Skeletal muscle satellite cell (primary cell): ENCODE data around the gene SHROOM3.

ENCODE experiments used
- H3K27me3 ChIP-seq: 2 replicates; pipeline ENCODE4 v1.7.0; 2013; ENCODE audit warnings: low read length; ENCODE audit not compliant: control insufficient read depth, insufficient read depth
- H3K36me3 ChIP-seq: 2 replicates; pipeline ENCODE4 v1.7.0; 2013; ENCODE audit warnings: mild to moderate bottlenecking, control low read depth, low read length; ENCODE audit not compliant: insufficient read depth
- H3K4me1 ChIP-seq: 2 replicates; pipeline ENCODE4 v1.7.0; 2013; ENCODE audit warnings: low read length; ENCODE audit not compliant: control insufficient read depth, insufficient read depth
- H3K4me2 ChIP-seq: 2 replicates; pipeline ENCODE4 v1.7.0; 2013; ENCODE audit warnings: mild to moderate bottlenecking, low read length
- H3K4me3 ChIP-seq: 2 replicates; pipeline ENCODE4 v1.7.0; 2013; ENCODE audit warnings: low read length
- H3K9ac ChIP-seq: 2 replicates; pipeline ENCODE4 v1.7.0; 2013; ENCODE audit warnings: mild to moderate bottlenecking, low read depth, low read length, moderate library complexity
- H3K9me3 ChIP-seq: replicated peaks from 2 replicates; pipeline ENCODE4 v1.7.0; 2013; ENCODE audit warnings: mild to moderate bottlenecking, control low read depth, low read length

Gene SHROOM3

DNA sequence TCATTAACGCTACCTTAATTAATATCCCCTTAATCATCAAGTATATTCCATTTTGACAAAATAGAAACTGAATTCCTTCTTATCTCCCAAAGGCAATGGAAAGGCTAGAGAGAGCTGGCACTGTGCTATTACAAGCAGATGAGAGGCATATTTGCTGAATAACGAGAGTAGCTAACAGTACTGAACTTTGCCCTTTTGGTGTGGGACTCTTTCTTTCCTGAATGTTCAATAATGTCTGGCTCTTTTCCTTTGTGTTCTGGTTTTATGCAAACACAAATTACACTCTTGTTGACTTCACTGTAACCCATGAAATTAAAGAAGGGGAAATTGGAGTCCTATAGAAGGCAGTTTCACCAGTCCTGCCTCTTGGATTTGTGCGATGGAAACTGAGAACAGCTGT is 63.5 kb downstream of the SHROOM3 start:
- Histone ChIP-seq H3K4me1 (no peaks in the 10 kb centered on the region), H3K36me3 (no peaks in the 10 kb centered on the region), H3K9ac (no peak overlapping the region), H3K27me3 (peaks cover 47% of the 10 kb centered on the region), H3K4me3 (no peak overlapping the region), H3K9me3 (no peaks in the 10 kb centered on the region), H3K4me2 (no peak overlapping the region)

DNA sequence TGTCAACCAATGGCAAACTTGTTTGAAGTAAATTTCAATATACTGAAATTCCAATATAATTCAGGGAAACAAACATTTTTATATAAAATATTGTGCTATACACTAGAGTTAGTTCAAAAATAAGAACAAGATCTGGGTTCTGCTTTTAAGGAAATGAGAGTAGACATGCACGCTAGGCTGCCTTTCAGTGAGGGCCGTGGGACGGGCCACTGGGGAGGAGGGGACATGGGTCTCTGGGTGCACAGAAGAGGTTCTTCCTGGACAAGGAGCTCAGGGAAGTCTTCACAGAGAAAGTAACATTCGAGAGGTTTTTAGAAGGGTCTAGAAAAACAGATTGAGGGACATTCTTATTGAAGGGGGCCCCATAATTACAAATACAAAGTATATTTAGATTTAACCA is 64.4 kb downstream of the SHROOM3 start:
- Histone ChIP-seq H3K27me3 (peaks cover 43% of the 10 kb centered on the region), H3K9ac (no peak overlapping the region), H3K4me3 (no peak overlapping the region), H3K9me3 (no peaks in the 10 kb centered on the region), H3K4me2 (no peak overlapping the region), H3K36me3 (no peaks in the 10 kb centered on the region), H3K4me1 (no peaks in the 10 kb centered on the region)

DNA sequence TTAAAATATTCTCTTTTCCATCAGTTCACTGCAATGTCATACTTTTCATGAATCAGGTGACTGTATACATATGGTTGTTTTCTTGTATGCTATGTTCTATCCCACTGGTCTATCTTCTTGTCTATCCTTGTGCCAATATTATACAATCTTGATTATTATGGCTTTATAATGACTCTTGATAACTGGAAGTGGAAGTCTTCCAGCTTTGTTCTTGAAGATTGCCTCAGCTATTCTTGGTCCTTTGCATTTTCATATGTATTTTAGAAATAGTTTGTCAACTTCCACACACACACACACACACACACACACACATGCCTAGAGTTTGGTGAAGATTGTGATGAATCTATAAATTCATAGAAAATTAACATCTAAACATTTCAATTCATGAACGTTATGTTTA is 67.9 kb downstream of the SHROOM3 start:
- Histone ChIP-seq H3K9ac (no peak overlapping the region), H3K4me2 (no peak overlapping the region), H3K4me1 (no peaks in the 10 kb centered on the region), H3K4me3 (no peak overlapping the region), H3K27me3 (peaks cover 17% of the 10 kb centered on the region), H3K9me3 (no peaks in the 10 kb centered on the region), H3K36me3 (no peaks in the 10 kb centered on the region)

DNA sequence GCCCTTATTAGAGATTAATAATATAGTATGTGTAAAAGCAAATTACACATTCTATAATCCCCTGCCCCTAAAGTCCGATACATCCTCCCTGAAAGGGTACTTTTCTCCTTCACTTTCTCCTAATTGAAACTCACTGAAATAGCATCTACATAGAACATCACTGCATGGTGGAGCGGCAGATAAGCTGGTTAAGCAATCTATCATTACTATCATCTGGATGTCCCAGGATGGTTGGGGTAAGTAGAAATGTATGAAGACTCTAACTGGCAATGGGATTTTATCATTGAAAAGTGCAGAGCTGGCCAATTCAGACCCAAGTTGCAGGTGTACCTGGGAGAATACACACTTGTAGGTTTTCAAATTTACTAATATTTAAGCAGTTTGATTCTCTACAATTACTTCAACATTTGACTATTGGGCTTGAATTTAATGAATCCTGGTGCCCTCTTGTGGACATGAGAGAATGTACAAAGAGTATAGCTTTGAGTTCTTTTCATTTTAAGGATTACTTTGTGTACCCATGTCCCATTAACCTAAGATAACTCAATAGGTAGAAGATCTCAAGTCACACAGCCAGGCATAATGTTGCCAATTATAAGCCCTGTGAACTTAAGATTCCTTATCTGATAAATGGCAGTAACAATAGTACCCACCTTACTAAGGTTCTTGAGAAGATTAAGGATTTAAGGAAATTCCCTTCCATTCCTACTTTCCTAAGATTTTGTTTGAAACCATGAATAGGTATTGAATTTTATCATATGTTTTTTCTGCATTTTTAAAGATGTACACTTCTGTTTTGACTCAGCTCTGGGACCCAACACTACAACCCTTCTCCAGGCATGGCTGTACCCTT is 69.8 kb downstream of the SHROOM3 start:
- Histone ChIP-seq H3K36me3 (no peaks in the 10 kb centered on the region), H3K27me3 (peaks cover 10% of the 10 kb centered on the region), H3K9ac (no peak overlapping the region), H3K4me3 (no peak overlapping the region), H3K4me1 (no peaks in the 10 kb centered on the region), H3K9me3 (no peaks in the 10 kb centered on the region), H3K4me2 (no peak overlapping the region)

DNA sequence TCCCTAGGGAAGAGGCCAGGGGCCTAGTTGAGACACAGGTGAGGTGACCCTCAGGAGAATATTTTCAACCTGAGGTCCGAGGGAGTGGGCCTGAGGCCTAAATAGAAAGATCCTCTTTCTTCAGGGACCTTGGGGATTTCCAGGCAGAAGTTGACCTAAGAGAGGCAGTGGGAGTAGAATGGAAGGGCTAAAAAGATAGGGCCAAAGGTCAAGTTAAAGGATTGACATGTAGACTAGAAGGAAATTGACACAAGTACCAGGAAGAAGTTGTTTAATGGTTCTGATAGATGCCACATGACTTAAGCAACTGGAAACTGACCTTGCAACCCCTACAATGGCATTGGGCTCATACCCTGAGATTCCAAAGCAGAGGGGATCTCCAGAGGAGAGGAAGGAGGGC is 76.9 kb downstream of the SHROOM3 start:
- H3K9me3 ChIP-seq: no peaks in the 10 kb centered on the region
- no peak overlapping the region for H3K4me3 ChIP-seq
- no peak overlapping the region for H3K4me2 ChIP-seq
- H3K9ac ChIP-seq: no peak overlapping the region
- no peaks in the 10 kb centered on the region for H3K36me3 ChIP-seq
- H3K27me3 ChIP-seq: no peaks in the 10 kb centered on the region
- no peaks in the 10 kb centered on the region for H3K4me1 ChIP-seq

DNA sequence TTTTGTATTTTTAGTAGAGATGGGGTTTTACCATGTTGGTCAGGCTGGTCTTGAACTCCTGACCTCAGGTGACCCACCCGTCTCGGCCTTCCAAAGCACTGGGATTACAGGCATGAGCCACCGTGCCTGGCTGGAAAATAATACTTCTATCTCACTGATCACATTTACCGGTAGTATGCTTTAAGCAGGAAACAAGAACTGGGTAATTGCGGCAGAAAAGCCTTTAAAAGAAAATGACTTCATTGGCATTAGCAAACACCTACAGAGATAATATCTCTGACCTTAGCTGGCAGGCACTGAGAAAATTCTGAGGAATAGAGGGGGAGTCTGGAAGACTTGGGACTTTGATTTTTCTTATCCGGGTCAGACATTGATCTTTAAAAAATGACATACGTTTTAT is 78.5 kb downstream of the SHROOM3 start:
- Histone ChIP-seq H3K36me3 (no peaks in the 10 kb centered on the region), H3K4me2 (no peak overlapping the region), H3K4me1 (no peaks in the 10 kb centered on the region), H3K4me3 (no peak overlapping the region), H3K9ac (no peak overlapping the region), H3K9me3 (no peaks in the 10 kb centered on the region), H3K27me3 (no peaks in the 10 kb centered on the region)

DNA sequence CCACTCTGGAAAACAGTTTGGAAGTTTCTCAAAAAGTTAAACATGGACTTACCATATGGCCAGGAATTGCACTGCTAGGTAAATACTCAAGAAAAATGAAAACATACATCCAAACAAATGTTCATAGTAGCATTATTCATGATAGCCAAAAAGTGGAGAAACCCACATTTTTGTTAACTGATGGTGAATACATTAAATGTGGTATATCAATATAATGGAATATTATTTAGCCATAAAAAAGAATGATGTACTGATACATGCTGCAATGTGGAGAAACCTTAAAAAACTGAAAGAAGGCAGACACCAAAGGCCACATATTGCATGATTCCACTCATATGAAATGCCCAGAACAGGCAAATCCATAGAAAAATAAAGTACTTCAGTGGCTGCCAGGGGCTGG is 79.1 kb downstream of the SHROOM3 start:
- Histone ChIP-seq H3K9me3 (no peaks in the 10 kb centered on the region), H3K4me2 (no peak overlapping the region), H3K9ac (no peak overlapping the region), H3K4me1 (no peaks in the 10 kb centered on the region), H3K4me3 (no peak overlapping the region), H3K36me3 (no peaks in the 10 kb centered on the region), H3K27me3 (no peaks in the 10 kb centered on the region)

DNA sequence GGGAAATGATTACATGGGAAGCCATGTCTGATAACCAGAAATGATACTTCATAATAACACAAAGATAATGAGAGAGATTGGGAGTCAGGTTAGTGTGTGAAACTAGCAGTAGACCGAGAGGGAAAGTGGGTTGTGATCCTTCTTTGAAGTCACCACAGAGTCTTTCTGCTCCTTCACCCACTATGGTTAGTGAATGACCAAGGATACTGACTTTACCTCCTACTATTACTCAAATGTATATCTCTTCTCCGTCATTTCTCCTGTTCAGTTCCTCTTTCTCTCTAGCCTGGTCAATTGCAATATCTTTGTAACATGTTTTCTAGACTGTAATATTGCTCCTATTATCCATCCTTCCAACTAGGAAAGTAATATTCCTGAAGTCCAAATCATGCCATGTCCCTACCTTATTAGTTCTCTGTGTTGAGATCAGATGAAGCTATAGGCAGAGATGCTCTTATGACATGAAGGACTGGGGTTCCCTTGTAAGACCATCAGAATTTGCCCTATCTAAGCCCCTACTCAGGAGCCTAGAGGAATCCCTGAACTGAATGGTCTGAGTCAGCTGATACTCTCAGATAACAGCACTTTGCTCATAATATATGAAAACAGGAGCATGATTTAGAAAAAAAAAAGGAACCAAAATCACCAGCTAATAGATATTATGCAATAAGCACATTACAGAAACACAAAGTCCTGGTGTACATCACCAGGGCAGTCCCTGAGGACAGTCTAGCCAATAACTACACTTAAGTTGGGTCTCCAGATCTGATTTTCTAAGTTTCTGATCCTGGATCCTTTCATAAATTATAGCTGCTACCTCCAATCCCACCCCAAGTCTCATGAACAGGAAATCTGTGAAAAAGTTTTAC is 81.2 kb downstream of the SHROOM3 start:
- H3K9ac ChIP-seq: no peak overlapping the region
- no peaks in the 10 kb centered on the region for H3K27me3 ChIP-seq
- H3K9me3 ChIP-seq: no peaks in the 10 kb centered on the region
- H3K4me2 ChIP-seq: no peak overlapping the region
- no peak overlapping the region for H3K4me3 ChIP-seq
- no peaks in the 10 kb centered on the region for H3K4me1 ChIP-seq
- no peaks in the 10 kb centered on the region for H3K36me3 ChIP-seq

DNA sequence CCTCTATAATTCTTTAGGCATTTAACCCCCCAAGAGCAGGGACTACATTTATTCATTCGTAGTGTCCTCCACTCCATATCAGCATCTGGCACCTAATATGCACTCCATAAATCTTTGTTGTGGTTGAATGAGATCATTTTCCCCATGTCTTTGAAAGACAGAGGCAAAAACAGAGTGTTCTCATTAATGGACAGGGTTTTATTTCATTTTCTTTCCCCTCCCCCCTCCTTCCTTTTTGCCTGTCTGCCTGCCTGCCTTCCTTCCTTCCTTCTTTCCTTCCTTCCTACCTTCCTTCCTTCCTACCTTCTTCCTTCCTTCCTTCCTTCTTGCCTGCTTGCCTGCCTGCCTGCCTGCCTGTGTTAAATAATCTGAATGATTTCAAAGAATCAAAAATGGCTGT is 83.2 kb downstream of the SHROOM3 start:
- no peaks in the 10 kb centered on the region for H3K4me1 ChIP-seq
- H3K9ac ChIP-seq: no peak overlapping the region
- no peaks in the 10 kb centered on the region for H3K9me3 ChIP-seq
- no peaks in the 10 kb centered on the region for H3K36me3 ChIP-seq
- H3K4me2 ChIP-seq: no peak overlapping the region
- H3K4me3 ChIP-seq: no peak overlapping the region
- no peaks in the 10 kb centered on the region for H3K27me3 ChIP-seq

DNA sequence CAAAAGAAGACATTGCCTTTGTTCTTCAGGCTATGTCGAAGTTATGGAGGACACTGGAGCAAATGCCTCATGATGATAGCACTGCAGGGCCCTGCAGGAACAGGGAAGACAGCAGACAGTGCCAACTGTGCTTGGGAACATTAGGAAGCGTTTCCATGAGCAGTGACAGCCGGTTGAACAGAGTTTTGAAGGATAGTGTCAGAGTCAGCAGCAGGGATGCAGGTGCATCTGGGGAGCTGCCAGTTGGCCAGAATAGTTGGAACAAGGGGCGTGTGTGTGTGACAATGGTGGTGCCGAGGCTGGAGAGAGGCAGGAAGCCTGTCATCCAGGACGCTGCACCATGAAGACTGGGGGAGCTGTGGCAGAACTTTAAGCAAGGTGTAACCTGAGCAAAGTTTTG is 88.6 kb downstream of the SHROOM3 start:
- Histone ChIP-seq H3K4me1 (no peaks in the 10 kb centered on the region), H3K4me3 (no peak overlapping the region), H3K9me3 (no peaks in the 10 kb centered on the region), H3K9ac (no peak overlapping the region), H3K36me3 (no peaks in the 10 kb centered on the region), H3K27me3 (no peaks in the 10 kb centered on the region), H3K4me2 (no peak overlapping the region)

DNA sequence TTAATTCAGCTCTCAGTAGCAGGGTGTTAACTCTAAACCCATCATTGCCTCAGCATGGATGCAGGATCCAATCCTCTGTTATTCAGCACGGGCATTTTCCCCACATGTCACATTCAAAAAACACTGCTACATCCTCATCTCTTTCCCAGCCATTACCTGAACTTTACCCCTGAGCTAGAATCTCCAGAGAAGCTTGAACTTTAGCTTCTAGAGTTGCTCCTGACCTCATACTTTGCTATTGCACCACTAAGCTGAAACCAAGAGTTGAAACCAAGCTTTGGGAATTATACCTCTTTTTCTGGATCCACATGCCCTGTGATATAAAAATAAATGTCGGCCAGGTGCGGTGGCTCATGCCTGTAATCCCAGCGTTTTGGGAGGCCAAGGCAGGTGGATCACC is 90.7 kb downstream of the SHROOM3 start:
- no peaks in the 10 kb centered on the region for H3K36me3 ChIP-seq
- no peaks in the 10 kb centered on the region for H3K27me3 ChIP-seq
- no peak overlapping the region for H3K4me2 ChIP-seq
- no peaks in the 10 kb centered on the region for H3K4me1 ChIP-seq
- no peak overlapping the region for H3K4me3 ChIP-seq
- H3K9ac ChIP-seq: no peak overlapping the region
- H3K9me3 ChIP-seq: no peaks in the 10 kb centered on the region
